ENCODE data around the gene CLEC14A.
A peak's percentile ranks its signal among the peaks of the same experiment; 100 is the strongest.

The CLEC14A gene

GRCh38 chr14:38248321-38249028 is 7.4 kb downstream of the CLEC14A start:
- no peak for DNase-seq

GRCh38 chr14:38243696-38244240 is 12.1 kb downstream of the CLEC14A start:
- DNase-seq: no peak

GRCh38 chr14:38238878-38239277 is 17.0 kb downstream of the CLEC14A start:
- no peak for DNase-seq

GRCh38 chr14:38238332-38238731 is 17.6 kb downstream of the CLEC14A start:
- no peak for DNase-seq

- no peak for DNase-seq
Measured at GRCh38 chr14:38233218-38233617, 22.7 kb downstream of the CLEC14A start.

- no peak for DNase-seq
Measured at GRCh38 chr14:38226366-38226765, 29.5 kb downstream of the CLEC14A start.

GRCh38 chr14:38225946-38226345 is 29.9 kb downstream of the CLEC14A start:
- no peak for DNase-seq

- no peak for DNase-seq
Measured at GRCh38 chr14:38224338-38224737, 31.6 kb downstream of the CLEC14A start.

GRCh38 chr14:38221077-38221476 is 34.8 kb downstream of the CLEC14A start:
- no peak for DNase-seq

GRCh38 chr14:38217553-38217952 is 38.3 kb downstream of the CLEC14A start:
- DNase-seq: no peak

- DNase-seq: no peak
Measured at GRCh38 chr14:38213001-38213400, 42.9 kb downstream of the CLEC14A start.

GRCh38 chr14:38212111-38212510 is 43.8 kb downstream of the CLEC14A start:
- DNase-seq: no peak

- no peak for DNase-seq
Measured at GRCh38 chr14:38211255-38211735, 44.6 kb downstream of the CLEC14A start.

GRCh38 chr14:38210587-38211216 is 45.2 kb downstream of the CLEC14A start:
- DNase-seq: no peak

- DNase-seq: no peak
Measured at GRCh38 chr14:38209572-38210557, 46.0 kb downstream of the CLEC14A start.

GRCh38 chr14:38208618-38209562 is 47.0 kb downstream of the CLEC14A start:
- DNase-seq: no peak

- peak; percentile 23 for DNase-seq
Measured at GRCh38 chr14:38207736-38208617, 47.9 kb downstream of the CLEC14A start, which contains the start of gene SSTR1. TSS of gene SSTR1 (plus strand) at chr14:38207904. CDS start at chr14:38209390, 1,486 bp downstream.

- no peak for DNase-seq
Measured at GRCh38 chr14:38207377-38207735, 48.5 kb downstream of the CLEC14A start.

GRCh38 chr14:38206689-38207376 is 49.1 kb downstream of the CLEC14A start:
- DNase-seq: no peak

Measured in NCI-H774 (cell line).